Measurements from ENCODE around the gene RTCA.
"Not testable (repeated sequence)": the region's sequence is repeated elsewhere in the genome, so short reads cannot be mapped to it uniquely, and the experiment has no call there.

Gene RTCA

GRCh38 chr1:100287162-100287561, 21.1 kb downstream of the RTCA start:
- Histone ChIP-seq H3K4me2 (ENCODE audit: insufficient read depth, low read length) (no peak overlapping the region), H3K9me3 (ENCODE audit: insufficient read depth, low read length, severe bottlenecking) (no peaks in the 10 kb centered on the region), H3K4me1 (ENCODE audit: insufficient read depth, low read length) (no peaks in the 10 kb centered on the region), H3K36me3 (ENCODE audit: insufficient read depth, low read length) (peaks cover 89% of the 10 kb centered on the region), H4K20me1 (ENCODE audit: insufficient read depth, low read length) (no peaks in the 10 kb centered on the region), H2AFZ (ENCODE audit: low read depth, low read length) (no peak overlapping the region), H3K9ac (ENCODE audit: low read depth, low read length) (no peak overlapping the region), H3K4me3 (ENCODE audit: low read depth in 1 of 2, low read length in 2 of 2) (no peak overlapping the region), H3K27me3 (ENCODE audit: insufficient read depth, low read length, poor library complexity) (no peaks in the 10 kb centered on the region), H3K27ac (ENCODE audit: low read length) (no peak overlapping the region), H3K79me2 (ENCODE audit: insufficient read depth, low read length) (peaks cover 5% of the 10 kb centered on the region; the same call in 1 of the 2 replicates)
- DNase-seq (no peak), ATAC-seq (ENCODE audit: insufficient read depth, low read depth) (no peak)
- no peak for TF ChIP-seq CTCF (IDR thresholded peaks at IDR 0.05; ENCODE audit: borderline replicate concordance, extremely low read depth, low read length, poor library complexity, severe bottlenecking)
- TF ChIP-seq EZH2 (IDR thresholded peaks at IDR 0.05; ENCODE audit: borderline replicate concordance, low read depth, low read length, severe bottlenecking): no peak

- H3K9ac ChIP-seq (ENCODE audit: low read depth, low read length): no peak overlapping the region
- no peaks in the 10 kb centered on the region for H3K79me2 ChIP-seq (ENCODE audit: insufficient read depth, low read length)
- H3K27ac ChIP-seq (ENCODE audit: low read length): no peak overlapping the region
- ATAC-seq (ENCODE audit: insufficient read depth, low read depth): no peak
- TF ChIP-seq CTCF (IDR thresholded peaks at IDR 0.05; ENCODE audit: borderline replicate concordance, extremely low read depth, low read length, poor library complexity, severe bottlenecking) (no peak), EZH2 (IDR thresholded peaks at IDR 0.05; ENCODE audit: borderline replicate concordance, low read depth, low read length, severe bottlenecking) (no peak)
- no peaks in the 10 kb centered on the region for H3K4me1 ChIP-seq (ENCODE audit: insufficient read depth, low read length)
- H2AFZ ChIP-seq (ENCODE audit: low read depth, low read length): no peak overlapping the region
- no peaks in the 10 kb centered on the region for H3K27me3 ChIP-seq (ENCODE audit: insufficient read depth, low read length, poor library complexity)
- no peaks in the 10 kb centered on the region for H3K9me3 ChIP-seq (ENCODE audit: insufficient read depth, low read length, severe bottlenecking)
- H3K4me2 ChIP-seq (ENCODE audit: insufficient read depth, low read length): no peak overlapping the region
- no peak for DNase-seq
- H3K4me3 ChIP-seq (ENCODE audit: low read depth in 1 of 2, low read length in 2 of 2): no peak overlapping the region
- peaks cover 79% of the 10 kb centered on the region for H3K36me3 ChIP-seq (ENCODE audit: insufficient read depth, low read length)
- no peaks in the 10 kb centered on the region for H4K20me1 ChIP-seq (ENCODE audit: insufficient read depth, low read length)
Observed at GRCh38 chr1:100290291-100290690, 24.3 kb downstream of the RTCA start.

GRCh38 chr1:100292711-100293110, 26.7 kb downstream of the RTCA start:
- Histone ChIP-seq H3K36me3 (ENCODE audit: insufficient read depth, low read length) (peaks cover 55% of the 10 kb centered on the region), H3K9ac (ENCODE audit: low read depth, low read length) (no peak overlapping the region), H3K27ac (ENCODE audit: low read length) (no peak overlapping the region), H3K4me2 (ENCODE audit: insufficient read depth, low read length) (no peak overlapping the region), H3K4me1 (ENCODE audit: insufficient read depth, low read length) (no peaks in the 10 kb centered on the region), H3K4me3 (ENCODE audit: low read depth in 1 of 2, low read length in 2 of 2) (no peak overlapping the region), H4K20me1 (ENCODE audit: insufficient read depth, low read length) (no peaks in the 10 kb centered on the region), H2AFZ (ENCODE audit: low read depth, low read length) (no peak overlapping the region), H3K27me3 (ENCODE audit: insufficient read depth, low read length, poor library complexity) (no peaks in the 10 kb centered on the region), H3K9me3 (ENCODE audit: insufficient read depth, low read length, severe bottlenecking) (no peaks in the 10 kb centered on the region), H3K79me2 (ENCODE audit: insufficient read depth, low read length) (no peaks in the 10 kb centered on the region)
- TF ChIP-seq EZH2 (IDR thresholded peaks at IDR 0.05; ENCODE audit: borderline replicate concordance, low read depth, low read length, severe bottlenecking) (no peak), CTCF (IDR thresholded peaks at IDR 0.05; ENCODE audit: borderline replicate concordance, extremely low read depth, low read length, poor library complexity, severe bottlenecking) (no peak)
- ATAC-seq (ENCODE audit: insufficient read depth, low read depth): no peak
- DNase-seq: no peak

GRCh38 chr1:100296140-100296539, 30.1 kb downstream of the RTCA start:
- no peak for DNase-seq
- Histone ChIP-seq H3K36me3 (ENCODE audit: insufficient read depth, low read length) (peaks cover 25% of the 10 kb centered on the region; the same call in 1 of the 2 replicates), H3K9me3 (ENCODE audit: insufficient read depth, low read length, severe bottlenecking) (no peaks in the 10 kb centered on the region), H2AFZ (ENCODE audit: low read depth, low read length) (no peak overlapping the region), H3K79me2 (ENCODE audit: insufficient read depth, low read length) (no peaks in the 10 kb centered on the region), H4K20me1 (ENCODE audit: insufficient read depth, low read length) (no peaks in the 10 kb centered on the region), H3K27ac (ENCODE audit: low read length) (no peak overlapping the region), H3K4me3 (ENCODE audit: low read depth in 1 of 2, low read length in 2 of 2) (no peak overlapping the region), H3K27me3 (ENCODE audit: insufficient read depth, low read length, poor library complexity) (no peaks in the 10 kb centered on the region), H3K9ac (ENCODE audit: low read depth, low read length) (no peak overlapping the region), H3K4me2 (ENCODE audit: insufficient read depth, low read length) (no peak overlapping the region), H3K4me1 (ENCODE audit: insufficient read depth, low read length) (no peaks in the 10 kb centered on the region)
- TF ChIP-seq EZH2 (IDR thresholded peaks at IDR 0.05; ENCODE audit: borderline replicate concordance, low read depth, low read length, severe bottlenecking): no peak
- ATAC-seq (ENCODE audit: insufficient read depth, low read depth): no peak

- not testable (repeated sequence) for H3K4me3 ChIP-seq (ENCODE audit: low read depth in 1 of 2, low read length in 2 of 2); H3K4me2 ChIP-seq (ENCODE audit: insufficient read depth, low read length); H4K20me1 ChIP-seq (ENCODE audit: insufficient read depth, low read length); H2AFZ ChIP-seq (ENCODE audit: low read depth, low read length); ATAC-seq (ENCODE audit: insufficient read depth, low read depth); H3K79me2 ChIP-seq (ENCODE audit: insufficient read depth, low read length); H3K4me1 ChIP-seq (ENCODE audit: insufficient read depth, low read length); DNase-seq; H3K9me3 ChIP-seq (ENCODE audit: insufficient read depth, low read length, severe bottlenecking); H3K27ac ChIP-seq (ENCODE audit: low read length); H3K9ac ChIP-seq (ENCODE audit: low read depth, low read length); H3K27me3 ChIP-seq (ENCODE audit: insufficient read depth, low read length, poor library complexity)
- H3K36me3 ChIP-seq (ENCODE audit: insufficient read depth, low read length): peaks cover 17% of the 10 kb centered on the region; the same call in 1 of the 2 replicates
Observed at GRCh38 chr1:100296997-100297396, 31.0 kb downstream of the RTCA start.
